ENCODE measurements around the gene MTHFD2L. TPM values are rescaled to one million over a fixed set of nuclear protein-coding genes. Genes with fewer than 3 reads are reported as not detected.
"Not testable (repeated sequence)": the region's sequence is repeated elsewhere in the genome, so short reads cannot be mapped to it uniquely, and the experiment has no call there.

MTHFD2L gene
- total RNA-seq, 2 donors from 2014 or later, result 7.3 to 7.6 TPM

- no peak for DNase-seq (ENCODE audit: low spot score in 2 of 2)
- peak overlapping the region in 1 of 2 donors; percentile 26 for H3K27ac Mint-ChIP-seq
- no peak for ATAC-seq
- H3K36me3 Mint-ChIP-seq, result peaks cover 9 to 11% of the 10 kb centered on the region in 2 donors
- H3K9me3 Mint-ChIP-seq, result no peaks in the 10 kb centered on the region
Observed at GRCh38 chr4:74205559-74205958, 47.6 kb downstream of the MTHFD2L start.

DNA sequence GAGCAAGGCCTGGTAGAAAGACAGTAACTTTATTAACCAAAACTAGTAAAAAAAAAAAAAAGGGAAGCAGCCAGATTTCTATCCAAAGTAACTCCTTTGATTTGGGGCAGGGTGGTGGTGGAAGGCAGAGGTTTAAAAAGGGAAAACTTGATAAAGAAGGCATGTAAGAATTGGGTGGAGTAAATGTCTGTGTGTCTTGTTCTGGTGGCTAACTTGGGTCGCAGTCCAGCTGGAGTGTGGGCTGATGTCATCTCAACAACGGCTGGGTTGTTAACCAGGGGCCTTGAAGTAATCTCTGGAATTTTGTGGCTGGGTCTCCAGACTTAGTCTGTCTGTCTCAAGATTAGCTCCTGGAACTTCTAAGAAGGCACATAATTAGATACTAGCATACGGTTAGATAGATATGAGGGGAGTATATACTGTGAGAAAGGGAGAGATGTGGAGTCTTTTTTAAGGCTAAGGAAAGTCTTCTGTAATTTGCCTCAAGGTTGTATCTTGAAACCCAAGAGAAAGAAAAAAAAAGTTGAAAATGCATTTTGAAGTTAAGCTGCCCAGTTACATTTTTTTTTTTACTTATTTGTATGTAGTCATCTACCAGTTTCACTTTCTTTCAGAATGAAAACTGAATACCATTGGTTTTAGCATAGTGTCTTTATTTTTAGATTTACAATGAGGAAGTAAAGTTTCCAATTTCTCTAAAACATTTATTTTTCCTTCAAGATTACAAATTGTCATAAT is 48.3 kb downstream of the MTHFD2L start:
- Mint-ChIP-seq H3K9me3 (no peaks in the 10 kb centered on the region), H3K36me3 (peaks cover 9 to 15% of the 10 kb centered on the region in 2 donors), H3K27ac (peak overlapping the region; percentile 26 to 27)
- DNase-seq (ENCODE audit: low spot score in 2 of 2), result no peak
- no peak for ATAC-seq

- Mint-ChIP-seq H3K36me3 (peaks cover 16 to 30% of the 10 kb centered on the region in 2 donors), H3K9me3 (peaks cover 4 to 12% of the 10 kb centered on the region in 2 donors)
- DNase-seq (ENCODE audit: low spot score in 2 of 2); H3K27ac Mint-ChIP-seq; ATAC-seq: not testable (repeated sequence)
Observed at GRCh38 chr4:74214457-74215159, 56.7 kb downstream of the MTHFD2L start.

- not testable (repeated sequence) for H3K27ac Mint-ChIP-seq; ATAC-seq; DNase-seq (ENCODE audit: low spot score in 2 of 2)
- H3K9me3 Mint-ChIP-seq, result peaks cover 4 to 12% of the 10 kb centered on the region in 2 donors
- H3K36me3 Mint-ChIP-seq, result peaks cover 16 to 30% of the 10 kb centered on the region in 2 donors
Observed at GRCh38 chr4:74215236-74215635, 57.3 kb downstream of the MTHFD2L start.

DNA sequence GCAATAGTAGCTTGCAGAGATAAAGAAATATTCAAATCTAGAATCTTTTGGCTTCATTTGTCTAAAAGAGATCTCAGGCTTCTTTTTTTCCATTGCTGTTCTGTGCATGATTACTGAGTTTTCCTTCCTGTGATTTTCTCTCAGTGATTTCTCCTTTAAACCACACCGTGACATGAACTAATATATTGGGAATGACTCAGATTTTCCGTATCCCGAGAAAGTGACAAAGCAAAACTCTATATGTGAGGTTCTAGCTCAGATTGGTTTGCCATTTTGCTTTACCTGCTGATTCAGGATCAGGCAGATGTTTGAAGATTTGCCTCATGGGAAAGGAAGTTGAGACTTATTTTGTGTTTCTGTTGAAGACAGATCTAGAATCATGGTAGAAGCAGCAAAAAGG is 59.4 kb downstream of the MTHFD2L start:
- no peak overlapping the region for H3K27ac Mint-ChIP-seq
- H3K9me3 Mint-ChIP-seq, result peaks cover 0 to 7% of the 10 kb centered on the region in 2 donors
- no peak for ATAC-seq
- peaks cover 8 to 15% of the 10 kb centered on the region in 2 donors for H3K36me3 Mint-ChIP-seq
- no peak for DNase-seq (ENCODE audit: low spot score in 2 of 2)

- no peaks in the 10 kb centered on the region for H3K9me3 Mint-ChIP-seq
Observed at GRCh38 chr4:74218201-74218600, 60.3 kb downstream of the MTHFD2L start.

DNA sequence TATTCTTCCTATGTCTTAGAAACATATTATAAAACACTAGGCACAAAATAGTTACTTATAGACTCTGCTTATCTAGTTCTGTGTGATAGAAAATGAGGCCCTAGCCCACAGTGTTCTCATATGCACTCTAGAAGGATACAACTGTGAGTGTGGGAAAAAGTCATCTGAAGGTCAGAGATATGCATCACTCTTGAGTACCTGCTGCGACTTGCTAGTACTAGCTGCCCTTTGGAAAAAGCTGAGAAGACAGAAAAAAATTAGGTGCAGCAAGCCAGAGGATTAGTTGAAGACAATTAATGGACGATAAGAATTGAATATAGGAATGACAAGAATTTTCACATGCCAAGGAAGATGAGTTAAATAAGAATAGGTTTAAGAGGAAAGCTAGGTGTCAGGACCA is 61.3 kb downstream of the MTHFD2L start:
- Mint-ChIP-seq H3K27ac (no peak overlapping the region), H3K36me3 (no peaks in the 10 kb centered on the region), H3K9me3 (no peaks in the 10 kb centered on the region)
- DNase-seq (ENCODE audit: low spot score in 2 of 2) (no peak), ATAC-seq (no peak)

More at GRCh38 chr4:74218201-74218600, 60.3 kb downstream of the MTHFD2L start:
- peaks cover 0 to 7% of the 10 kb centered on the region in 2 donors for H3K36me3 Mint-ChIP-seq
- ATAC-seq (no peak), DNase-seq (ENCODE audit: low spot score in 2 of 2) (no peak)
- no peak overlapping the region for H3K27ac Mint-ChIP-seq

DNA sequence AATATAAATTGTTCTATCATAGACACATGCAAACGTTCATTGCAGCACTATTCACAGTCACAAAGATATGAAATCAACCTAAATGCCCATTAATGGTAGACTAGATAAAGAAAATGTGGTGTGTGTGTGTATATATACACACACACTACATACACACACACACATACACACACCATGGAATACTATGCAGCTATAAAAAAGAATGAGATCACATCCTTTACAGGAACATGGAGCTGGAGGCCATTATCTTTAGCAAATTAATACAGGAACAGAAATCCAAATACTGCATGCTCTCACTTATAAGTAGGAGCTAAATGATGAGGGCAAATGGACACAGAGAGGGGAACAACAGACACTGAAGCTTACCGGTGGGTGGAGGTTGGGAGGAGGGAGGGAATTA is 65.2 kb downstream of the MTHFD2L start:
- no peak overlapping the region for H3K27ac Mint-ChIP-seq
- ATAC-seq, result no peak
- no peaks in the 10 kb centered on the region for H3K36me3 Mint-ChIP-seq
- no peaks in the 10 kb centered on the region for H3K9me3 Mint-ChIP-seq
- DNase-seq (ENCODE audit: low spot score in 2 of 2), result no peak

DNA sequence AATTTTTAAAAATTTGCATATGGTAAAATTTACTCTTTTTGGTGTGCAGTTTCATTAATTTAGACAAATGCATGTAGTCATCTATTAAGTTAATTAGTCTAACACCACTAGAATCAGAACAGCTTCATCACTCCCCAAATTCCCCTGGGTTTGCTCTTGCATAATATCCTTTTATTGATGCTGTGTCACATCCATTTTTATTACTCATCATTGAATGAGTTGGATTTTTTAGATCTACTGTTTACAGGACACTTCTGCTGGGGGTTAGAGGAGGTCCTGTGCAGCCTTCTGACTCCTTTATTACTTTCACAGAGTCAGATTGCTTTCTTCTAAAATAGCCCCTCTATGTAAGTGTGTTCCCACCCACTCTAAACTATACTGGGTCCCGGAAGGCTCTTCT is 65.9 kb downstream of the MTHFD2L start:
- ATAC-seq, result no peak
- no peaks in the 10 kb centered on the region for H3K36me3 Mint-ChIP-seq
- H3K9me3 Mint-ChIP-seq, result no peaks in the 10 kb centered on the region
- H3K27ac Mint-ChIP-seq, result no peak overlapping the region
- no peak for DNase-seq (ENCODE audit: low spot score in 2 of 2)

DNA sequence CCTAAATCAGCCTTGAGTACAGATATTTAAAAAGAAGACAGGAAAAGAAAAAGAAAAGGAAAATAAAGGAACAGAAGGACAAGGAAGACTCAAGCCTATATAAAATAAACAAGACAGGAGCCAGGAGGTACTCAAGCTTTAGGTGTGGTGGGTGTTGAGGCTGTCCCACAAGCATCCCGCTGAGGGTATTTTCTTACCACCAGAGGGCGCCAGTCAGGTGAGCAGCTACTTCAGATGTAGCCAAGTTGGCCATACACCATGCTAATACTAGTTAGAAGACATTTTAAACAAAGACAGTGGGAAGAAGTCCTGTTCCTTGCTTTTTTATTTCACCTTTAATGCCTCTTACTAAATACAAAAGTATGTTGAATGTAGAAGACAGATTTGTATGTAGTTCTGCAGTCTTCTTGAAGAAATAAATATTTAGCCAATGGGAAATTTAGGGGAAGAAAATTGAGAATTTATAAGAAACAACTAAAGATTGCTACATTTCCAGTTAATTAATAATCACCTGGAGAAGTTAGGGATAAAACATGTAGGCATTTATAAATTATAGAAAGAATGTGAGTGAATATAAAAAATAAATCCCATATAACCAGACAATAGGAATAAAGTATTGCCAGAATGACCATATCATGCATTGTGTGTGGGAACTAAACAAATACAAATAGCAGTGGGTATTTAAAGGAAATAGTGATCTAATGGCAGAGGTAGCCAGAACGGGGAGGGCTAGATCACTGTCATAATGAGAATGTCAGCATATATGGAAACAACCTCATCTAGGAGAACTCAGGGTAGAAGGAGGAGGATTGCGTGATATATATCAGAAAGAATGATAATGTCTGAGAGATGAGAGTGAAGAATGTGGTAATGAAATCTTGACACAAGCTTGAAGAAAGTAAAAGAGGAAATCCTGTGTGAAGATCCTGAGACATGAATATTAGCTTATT is 71.0 kb downstream of the MTHFD2L start:
- DNase-seq (ENCODE audit: low spot score in 2 of 2), result peak; percentile 56 to 78
- no peak overlapping the region for H3K27ac Mint-ChIP-seq
- H3K9me3 Mint-ChIP-seq, result no peaks in the 10 kb centered on the region
- peak; percentile 79 to 83 for ATAC-seq
- H3K36me3 Mint-ChIP-seq, result no peaks in the 10 kb centered on the region

DNA sequence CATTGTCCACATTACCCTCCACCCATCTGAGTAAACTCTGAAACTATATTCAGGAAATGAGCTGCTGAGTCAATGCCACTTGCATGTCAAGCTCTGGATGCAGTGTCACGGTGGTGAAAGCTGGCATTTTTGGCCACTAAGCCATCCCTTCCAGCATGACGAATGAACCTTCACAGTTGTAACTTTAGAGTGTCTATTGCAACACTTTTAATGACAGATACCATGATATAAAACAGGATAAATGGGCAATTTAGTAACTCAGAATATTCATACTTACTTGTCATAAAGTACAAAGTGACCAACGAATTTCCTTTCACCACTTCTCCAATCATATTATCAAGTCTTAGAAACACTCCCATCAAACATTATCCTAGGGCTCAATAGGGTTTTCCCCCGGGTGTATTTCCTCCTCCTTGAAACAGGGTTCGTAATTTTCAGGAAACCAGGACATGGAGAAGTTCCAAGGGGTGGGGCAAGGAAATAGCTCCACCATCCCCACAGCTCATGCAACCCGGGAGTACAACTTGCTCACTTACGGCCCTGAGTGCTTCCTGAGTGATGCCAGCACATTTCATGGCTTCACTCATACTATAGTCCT is 73.1 kb downstream of the MTHFD2L start:
- peak; percentile 48 to 70 for ATAC-seq
- H3K9me3 Mint-ChIP-seq, result no peaks in the 10 kb centered on the region
- DNase-seq (ENCODE audit: low spot score in 2 of 2), result no peak

DNA sequence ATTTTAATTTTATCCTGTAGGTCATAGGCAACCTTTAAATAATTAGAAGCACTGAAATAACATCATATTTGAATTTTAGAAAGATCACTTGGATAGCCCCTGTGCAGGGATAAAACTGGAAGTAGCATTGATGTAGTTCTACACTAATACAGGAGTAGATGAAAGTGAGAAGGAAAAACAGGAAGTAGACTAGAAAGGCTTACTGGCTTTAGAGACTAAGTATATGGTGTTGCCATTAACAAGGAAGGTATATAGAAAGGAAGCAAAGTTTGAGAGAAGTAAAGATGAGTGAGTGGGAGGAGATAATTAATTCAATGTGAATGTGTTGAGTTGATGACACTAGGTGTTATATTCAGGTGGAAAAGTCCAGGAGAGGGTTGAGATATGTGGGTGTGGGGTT is 77.2 kb downstream of the MTHFD2L start:
- no peak for DNase-seq (ENCODE audit: low spot score in 2 of 2)
- H3K9me3 Mint-ChIP-seq, result peaks cover 0 to 4% of the 10 kb centered on the region in 2 donors
- peaks cover 0 to 7% of the 10 kb centered on the region in 2 donors for H3K36me3 Mint-ChIP-seq
- no peak overlapping the region for H3K27ac Mint-ChIP-seq
- ATAC-seq, result no peak

More for the DNA sequence above, 73.1 kb downstream of the MTHFD2L start:
- H3K27ac Mint-ChIP-seq, result no peak overlapping the region
- H3K36me3 Mint-ChIP-seq, result no peaks in the 10 kb centered on the region

DNA sequence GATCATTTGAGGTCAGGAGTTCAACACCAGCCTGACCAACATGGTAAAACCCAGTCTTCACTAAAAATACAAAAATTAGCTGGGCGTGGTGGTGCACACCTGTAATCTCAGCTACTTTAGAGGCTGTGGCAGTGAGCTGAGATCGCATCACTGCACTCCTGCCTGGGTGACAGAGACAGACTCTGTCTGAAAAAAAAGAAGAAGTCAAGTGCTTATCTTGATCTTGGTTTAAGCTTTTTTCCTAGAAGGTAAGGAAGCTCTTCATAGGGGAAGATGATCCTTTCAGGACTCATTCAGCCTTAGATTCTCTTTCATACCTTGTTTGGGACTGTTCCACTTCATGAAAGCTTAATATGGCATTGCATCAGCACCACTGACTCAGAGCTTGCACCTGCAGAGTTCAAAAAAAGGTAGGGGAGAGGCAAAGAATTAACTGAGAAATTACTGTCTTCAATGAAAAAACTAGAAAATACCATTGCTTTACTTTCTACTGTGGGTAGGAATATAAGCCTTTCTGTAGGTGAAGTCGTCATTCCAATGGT is 79.6 kb downstream of the MTHFD2L start:
- peaks cover 0 to 7% of the 10 kb centered on the region in 2 donors for H3K36me3 Mint-ChIP-seq
- H3K9me3 Mint-ChIP-seq, result peaks cover 0 to 4% of the 10 kb centered on the region in 2 donors
- ATAC-seq (no peak), DNase-seq (ENCODE audit: low spot score in 2 of 2) (no peak)
- no peak overlapping the region for H3K27ac Mint-ChIP-seq

GRCh38 chr4:74244049-74244448 is 86.1 kb downstream of the MTHFD2L start:
- Mint-ChIP-seq H3K9me3 (no peaks in the 10 kb centered on the region), H3K27ac (no peak overlapping the region), H3K36me3 (no peaks in the 10 kb centered on the region)
- no peak for DNase-seq (ENCODE audit: low spot score in 2 of 2)
- peak in 1 of 2 donors; percentile 93 for ATAC-seq

DNA sequence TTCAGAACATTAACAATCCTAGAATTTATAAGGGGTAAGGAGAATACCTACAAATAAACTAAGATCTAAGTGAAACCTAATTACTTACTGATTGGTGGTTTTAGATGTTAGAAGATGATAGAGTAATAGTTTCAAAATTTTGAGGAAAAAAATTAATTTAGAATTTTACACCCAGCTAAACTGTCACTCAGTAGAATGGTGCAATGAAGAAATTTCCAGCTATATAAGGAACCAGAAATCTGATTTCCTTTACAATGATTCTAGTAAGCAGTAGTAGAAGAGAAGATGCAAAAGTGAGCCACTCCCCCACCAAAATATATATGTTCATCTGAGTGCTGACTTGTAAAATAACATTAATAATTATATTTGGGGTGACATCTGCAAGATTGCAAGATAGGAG is 95.0 kb downstream of the MTHFD2L start:
- no peak for ATAC-seq
- Mint-ChIP-seq H3K36me3 (peaks cover 38 to 41% of the 10 kb centered on the region in 2 donors), H3K27ac (no peak overlapping the region), H3K9me3 (peaks cover 21 to 23% of the 10 kb centered on the region in 2 donors)
- DNase-seq (ENCODE audit: low spot score in 2 of 2), result no peak

DNA sequence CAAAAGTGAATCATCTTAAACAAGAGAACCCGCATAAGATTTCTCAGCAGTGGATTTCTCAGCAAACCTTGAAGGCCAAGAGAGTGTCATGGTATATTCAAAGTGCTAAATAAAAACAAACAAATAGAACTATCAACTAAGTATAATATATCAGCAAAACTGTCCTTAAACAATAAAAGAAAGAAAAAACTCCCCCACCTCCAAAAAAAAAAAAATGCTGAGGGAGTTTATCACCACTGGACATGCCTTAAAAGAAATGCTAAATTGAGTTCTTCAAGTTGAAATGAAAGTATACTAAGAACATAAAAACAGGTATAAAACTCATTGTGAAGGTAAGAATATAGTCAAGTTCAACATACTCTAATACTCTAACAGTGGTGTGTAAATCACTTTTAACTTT is 96.5 kb downstream of the MTHFD2L start:
- ATAC-seq (no peak), DNase-seq (ENCODE audit: low spot score in 2 of 2) (no peak)
- Mint-ChIP-seq H3K27ac (no peak overlapping the region), H3K36me3 (peaks cover 38 to 40% of the 10 kb centered on the region in 2 donors), H3K9me3 (peaks cover 21 to 23% of the 10 kb centered on the region in 2 donors)
